Measurements from ENCODE around the gene CRABP2.

CRABP2 gene

DNA sequence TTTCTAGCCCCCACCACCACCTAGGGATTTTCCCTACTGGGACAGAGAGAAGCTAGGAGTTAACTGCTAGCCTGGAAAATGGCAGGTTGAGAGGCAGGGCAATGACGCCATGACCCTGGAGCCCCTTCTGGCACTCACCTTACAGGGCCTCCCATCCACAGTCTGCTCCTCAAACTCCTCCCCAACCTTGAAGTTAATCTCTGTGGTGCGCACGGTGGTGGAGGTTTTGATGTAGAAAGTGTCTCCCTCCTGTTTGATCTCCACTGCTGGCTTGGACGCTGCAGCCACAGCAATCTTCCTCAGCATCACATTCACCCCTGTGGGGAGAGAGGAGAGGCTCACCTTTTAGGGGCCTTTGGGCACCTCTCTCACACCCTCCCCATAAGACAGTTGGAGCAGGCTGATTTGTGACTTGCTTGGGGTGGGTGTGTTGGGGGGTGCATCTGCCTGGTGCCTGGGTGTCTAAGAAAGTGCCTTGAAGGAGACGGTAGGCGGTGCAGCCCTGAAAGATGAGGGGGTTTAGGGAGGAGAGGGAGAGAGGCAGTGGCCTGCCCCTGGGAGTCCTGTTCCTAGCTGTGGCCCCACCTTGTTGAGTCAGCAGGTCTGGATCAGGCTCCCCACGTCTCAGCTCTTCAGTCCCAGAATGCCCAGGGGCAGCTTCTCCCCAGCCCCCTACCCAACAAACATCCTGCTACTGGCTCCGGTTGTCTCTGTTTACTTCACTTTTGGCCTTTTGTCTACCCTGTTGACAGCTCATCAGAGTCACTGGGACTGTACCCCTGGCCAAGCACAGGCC lies 4.4 kb downstream of the CRABP2 start:
- in situ Hi-C loops (cut with HindIII; ENCODE audit: low sequenced_read_pairs): no loop called here
- no peak for DNase-seq (ENCODE audit: low read depth, low spot score)
- no peak overlapping the region for H3K4me3 ChIP-seq (ENCODE audit: low read depth, low read length)
- TF ChIP-seq, protein P1, sequence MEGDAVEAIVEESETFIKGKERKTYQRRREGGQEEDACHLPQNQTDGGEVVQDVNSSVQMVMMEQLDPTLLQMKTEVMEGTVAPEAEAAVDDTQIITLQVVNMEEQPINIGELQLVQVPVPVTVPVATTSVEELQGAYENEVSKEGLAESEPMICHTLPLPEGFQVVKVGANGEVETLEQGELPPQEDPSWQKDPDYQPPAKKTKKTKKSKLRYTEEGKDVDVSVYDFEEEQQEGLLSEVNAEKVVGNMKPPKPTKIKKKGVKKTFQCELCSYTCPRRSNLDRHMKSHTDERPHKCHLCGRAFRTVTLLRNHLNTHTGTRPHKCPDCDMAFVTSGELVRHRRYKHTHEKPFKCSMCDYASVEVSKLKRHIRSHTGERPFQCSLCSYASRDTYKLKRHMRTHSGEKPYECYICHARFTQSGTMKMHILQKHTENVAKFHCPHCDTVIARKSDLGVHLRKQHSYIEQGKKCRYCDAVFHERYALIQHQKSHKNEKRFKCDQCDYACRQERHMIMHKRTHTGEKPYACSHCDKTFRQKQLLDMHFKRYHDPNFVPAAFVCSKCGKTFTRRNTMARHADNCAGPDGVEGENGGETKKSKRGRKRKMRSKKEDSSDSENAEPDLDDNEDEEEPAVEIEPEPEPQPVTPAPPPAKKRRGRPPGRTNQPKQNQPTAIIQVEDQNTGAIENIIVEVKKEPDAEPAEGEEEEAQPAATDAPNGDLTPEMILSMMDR (IDR thresholded peaks at IDR 0.05; ENCODE audit: low read depth, low read length): no peak

DNA sequence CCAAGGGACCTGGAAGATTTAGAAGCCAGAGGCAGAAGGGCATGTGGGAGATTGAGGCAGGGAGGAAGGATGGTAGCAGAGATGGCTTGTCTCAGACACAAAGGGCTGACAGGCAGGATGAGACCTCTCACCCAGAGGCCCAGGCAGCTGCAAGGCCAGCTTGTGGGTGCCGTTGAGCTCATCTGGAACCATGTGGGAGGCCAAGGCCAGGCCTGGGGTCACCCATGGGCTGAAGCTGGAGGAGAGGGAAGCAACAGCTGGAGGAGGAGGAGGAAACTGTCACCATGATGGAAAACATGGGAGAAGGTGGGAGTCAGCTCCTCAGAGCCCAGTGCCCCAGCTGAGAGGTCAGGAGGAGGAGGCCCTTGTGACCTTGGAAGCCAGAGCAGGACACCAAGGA lies 6.4 kb downstream of the CRABP2 start:
- H3K4me3 ChIP-seq (ENCODE audit: low read depth, low read length): no peak overlapping the region
- no peak for DNase-seq (ENCODE audit: low read depth, low spot score)
- in situ Hi-C loops (cut with HindIII; ENCODE audit: low sequenced_read_pairs): no loop called here
- TF ChIP-seq, protein P1 (IDR thresholded peaks at IDR 0.05; ENCODE audit: low read depth, low read length): no peak

DNA sequence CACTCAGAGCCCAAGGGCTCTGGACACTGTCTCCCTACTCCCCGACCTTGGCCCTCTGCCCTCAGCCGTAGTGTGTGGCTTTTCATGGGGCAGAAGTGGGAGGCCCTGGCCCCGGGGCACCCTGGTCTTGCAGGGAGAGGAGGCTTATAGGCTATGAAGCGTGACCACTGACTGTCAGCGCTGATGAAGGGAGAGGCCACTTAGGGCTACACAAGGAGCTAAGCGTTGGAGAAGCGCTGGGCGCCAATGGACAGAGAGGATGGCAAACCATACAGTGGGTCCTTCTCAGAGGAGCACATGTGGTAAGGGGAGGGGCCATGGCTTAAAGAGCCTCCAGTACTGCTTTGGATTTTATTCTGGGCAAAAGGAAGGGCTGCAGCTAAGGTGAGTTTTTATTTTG lies 7.9 kb downstream of the CRABP2 start:
- TF ChIP-seq, protein P1 (IDR thresholded peaks at IDR 0.05; ENCODE audit: low read depth, low read length): no peak
- DNase-seq (ENCODE audit: low read depth, low spot score): no peak
- no peak overlapping the region for H3K4me3 ChIP-seq (ENCODE audit: low read depth, low read length)
- in situ Hi-C loops (cut with HindIII; ENCODE audit: low sequenced_read_pairs): no loop called here

DNA sequence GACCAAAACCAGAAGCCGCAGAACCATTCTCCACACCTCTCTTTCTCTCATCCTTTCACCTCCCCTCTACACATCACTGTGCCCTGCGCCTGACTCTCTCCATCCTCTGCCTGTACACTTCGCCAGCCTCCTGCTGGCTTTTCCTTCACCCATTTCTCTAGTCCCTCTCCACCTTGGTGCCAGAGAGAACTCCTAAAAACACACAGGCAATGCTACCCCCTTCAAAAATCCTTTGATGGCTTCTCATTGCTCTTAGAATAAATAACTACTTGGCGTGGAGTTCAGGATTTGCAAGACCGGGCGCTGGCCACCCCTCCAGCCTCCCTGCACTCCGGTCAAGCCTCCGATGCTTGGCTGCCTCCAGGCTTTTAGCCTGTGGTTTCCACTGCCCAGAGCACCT lies 8.6 kb downstream of the CRABP2 start:
- in situ Hi-C loops (cut with HindIII; ENCODE audit: low sequenced_read_pairs): no loop called here
- DNase-seq (ENCODE audit: low read depth, low spot score): no peak
- TF ChIP-seq, protein P1 (IDR thresholded peaks at IDR 0.05; ENCODE audit: low read depth, low read length): no peak
- no peak overlapping the region for H3K4me3 ChIP-seq (ENCODE audit: low read depth, low read length)

DNA sequence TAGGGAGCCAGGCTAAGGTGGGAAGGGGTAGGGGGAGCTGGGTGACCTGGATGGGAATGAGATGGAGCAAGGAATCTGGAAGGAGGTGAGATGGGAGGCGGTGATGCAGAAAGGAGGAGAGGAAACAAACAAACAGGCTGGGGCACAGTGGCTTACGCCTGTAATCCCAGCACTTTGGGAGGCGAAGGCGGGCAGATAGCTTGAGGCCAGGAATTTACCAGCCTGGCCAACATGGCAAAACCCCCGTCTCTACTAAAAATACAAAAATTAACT lies 10.8 kb downstream of the CRABP2 start:
- TF ChIP-seq, protein P1 (IDR thresholded peaks at IDR 0.05; ENCODE audit: low read depth, low read length): no peak
- in situ Hi-C loops (cut with HindIII; ENCODE audit: low sequenced_read_pairs): no loop called here
- no peak overlapping the region for H3K4me3 ChIP-seq (ENCODE audit: low read depth, low read length)
- DNase-seq (ENCODE audit: low read depth, low spot score): no peak

DNA sequence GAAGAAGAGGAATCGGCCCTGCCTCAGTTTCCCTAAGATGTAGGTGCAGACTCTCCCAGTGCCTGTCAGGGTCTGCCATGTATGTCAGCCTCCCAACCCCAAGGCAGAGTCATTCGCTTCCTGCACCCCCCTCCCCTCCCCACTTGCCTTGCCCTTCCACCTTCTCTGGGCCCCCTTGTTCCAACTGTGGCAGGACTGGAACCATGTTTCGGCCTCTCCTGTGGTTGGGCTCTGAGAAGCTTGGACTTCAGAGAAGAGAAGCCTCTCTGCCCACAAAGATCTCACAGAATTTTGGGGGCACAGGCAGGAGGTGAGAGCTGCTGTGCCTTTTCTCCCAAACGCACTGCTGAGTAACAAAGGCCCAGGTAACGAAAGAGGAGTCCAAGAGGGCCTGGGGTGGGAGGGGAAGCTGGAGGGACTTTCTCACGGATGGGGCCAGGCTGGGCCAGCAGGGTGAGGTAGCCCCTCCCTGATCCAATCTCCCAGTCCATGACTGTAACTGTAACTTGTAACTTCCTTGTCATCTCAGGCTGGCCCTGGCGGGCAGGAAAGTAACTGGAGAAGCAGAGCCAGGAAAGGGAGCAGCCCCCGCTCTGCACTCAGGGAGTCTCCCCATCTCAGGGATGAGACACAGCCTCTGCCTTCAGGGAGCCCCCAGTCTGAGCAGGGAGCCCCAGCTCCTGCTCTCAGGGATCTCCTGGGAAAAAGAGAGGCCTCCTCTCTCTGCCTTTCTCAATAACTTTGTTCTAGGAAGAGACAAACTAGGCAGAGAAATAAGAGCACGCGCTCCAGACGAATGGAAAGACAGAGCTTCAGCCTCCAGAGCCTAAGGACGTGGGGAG lies 11.3 kb downstream of the CRABP2 start:
- in situ Hi-C loops (cut with HindIII; ENCODE audit: low sequenced_read_pairs): no loop called here
- no peak for DNase-seq (ENCODE audit: low read depth, low spot score)
- no peak overlapping the region for H3K4me3 ChIP-seq (ENCODE audit: low read depth, low read length)
- TF ChIP-seq, protein P1 (IDR thresholded peaks at IDR 0.05; ENCODE audit: low read depth, low read length): no peak
